PC-3 (cell line): ENCODE data around the gene SRCAP. TPM values are rescaled to one million over a fixed set of nuclear protein-coding genes. Genes with fewer than 3 reads are reported as not detected.
A peak's percentile ranks its signal among the peaks of the same experiment; 100 is the strongest.

Experiments
- ATAC-seq: fragments of 200-7000 bp; cut with Tn5 transposase; 2 replicates; pipeline ENCODE4 v1.9.1; 2020; ENCODE audit warnings: mild to moderate bottlenecking, moderate library complexity
- Bru-seq: library from RNA; stranded (reverse); fragments of 400-500 nt; gene quantifications from one replicate; lab custom pipeline; 2021; lab: Mats Ljungman, UMichigan
- BruChase-seq, 2 experiments: library from RNA; stranded (reverse); fragments of 400-500 nt; gene quantifications; one replicate each; lab custom pipeline; 2021; lab: Mats Ljungman, UMichigan
- BruUV-seq: library from RNA; stranded (reverse); fragments of 400-500 nt; replicated peaks from 2 replicates; lab custom pipeline; 2021; lab: Mats Ljungman, UMichigan
- CTCF ChIA-PET: fragments of 300-600 bp; sonication (Branson Sonifier 250); formaldehyde crosslinking; loops from one replicate; lab custom pipeline; 2022; ENCODE audit warnings: antibody characterized with exemption; lab: Charles Lee
- POLR2A ChIA-PET: fragments of 300-600 bp; sonication (Branson Sonifier 250); formaldehyde crosslinking; loops from one replicate; lab custom pipeline; 2022; ENCODE audit warnings: antibody characterized with exemption; ENCODE audit not compliant: unreplicated experiment; lab: Charles Lee
- DNase-seq: peaks from one replicate; pipeline ENCODE4 v3.0.0-alpha.2; 2015
- H2AFZ ChIP-seq: fragments of 300-600 bp; sonication (generic); 2 replicates; pipeline ENCODE4 v1.6.0; 2016; ENCODE audit warnings: antibody characterized with exemption, low read length
- H3F3A ChIP-seq: fragments of 300-600 bp; sonication (generic); one replicate; pipeline ENCODE4 v1.6.0; 2017; ENCODE audit warnings: antibody characterized with exemption, low read length, control low read depth, mild to moderate bottlenecking; ENCODE audit not compliant: unreplicated experiment
- H3K27ac ChIP-seq: fragments of 300-600 bp; sonication (generic); 2 replicates; pipeline ENCODE4 v1.5.1; 2016; ENCODE audit warnings: mild to moderate bottlenecking, low read length
- H3K27me3 ChIP-seq: fragments of 300-600 bp; sonication (generic); 2 replicates; pipeline ENCODE4 v1.6.1; 2016; ENCODE audit warnings: low read length, mixed read lengths
- H3K36me3 ChIP-seq: fragments of 300-600 bp; sonication (generic); 2 replicates; pipeline ENCODE4 v1.6.1; 2016; ENCODE audit warnings: low read depth, mixed run types, low read length, mixed read lengths
- H3K4me1 ChIP-seq: fragments of 300-600 bp; sonication (generic); 2 replicates; pipeline ENCODE4 v1.5.1; 2016; ENCODE audit warnings: low read length; ENCODE audit not compliant: insufficient read depth
- H3K4me2 ChIP-seq: fragments of 300-600 bp; sonication (generic); 2 replicates; pipeline ENCODE4 v1.6.0; 2016; ENCODE audit warnings: low read length
- H3K4me3 ChIP-seq: fragments of 300-600 bp; sonication (generic); 2 replicates; pipeline ENCODE4 v1.5.1; 2016; ENCODE audit warnings: mild to moderate bottlenecking, low read length, mixed read lengths
- H3K79me2 ChIP-seq: fragments of 300-600 bp; sonication (generic); 2 replicates; pipeline ENCODE4 v1.6.1; 2017; ENCODE audit warnings: low read length, mixed read lengths
- H3K9ac ChIP-seq: fragments of 300-600 bp; sonication (generic); 2 replicates; pipeline ENCODE4 v1.6.0; 2016; ENCODE audit warnings: mild to moderate bottlenecking, low read length
- H3K9me2 ChIP-seq: fragments of 300-600 bp; sonication (generic); replicated peaks from 2 replicates; pipeline ENCODE4 v1.6.1; 2016; ENCODE audit warnings: mixed run types, low read length, mixed read lengths
- H3K9me3 ChIP-seq: fragments of 300-600 bp; sonication (generic); 2 replicates; pipeline ENCODE4 v1.6.1; 2016; ENCODE audit warnings: low read length, mixed read lengths
- H4K20me1 ChIP-seq: fragments of 300-600 bp; sonication (generic); 2 replicates; pipeline ENCODE4 v1.6.1; 2016; ENCODE audit warnings: low read length, mixed read lengths
- CTCF ChIP-seq: fragments of 300-600 bp; sonication (generic); conservative IDR thresholded peaks from 2 replicates; pipeline ENCODE4 v1.5.1; 2017; ENCODE audit warnings: antibody characterized with exemption, low read depth, mild to moderate bottlenecking, low read length
- EZH2 ChIP-seq: fragments of 300-600 bp; sonication (generic); IDR thresholded peaks from one replicate; pipeline ENCODE4 v1.6.1; 2017; ENCODE audit warnings: antibody characterized with exemption, mild to moderate bottlenecking, low read length; ENCODE audit not compliant: unreplicated experiment
- EZH2phosphoT487 ChIP-seq: fragments of 300-600 bp; sonication (generic); IDR thresholded peaks from 2 replicates; pipeline ENCODE4 v1.6.1; 2018; ENCODE audit warnings: mild to moderate bottlenecking, antibody characterized with exemption, low read length, borderline replicate concordance
- intact Hi-C: fragments of 100-400 bp; cut with micrococcal nuclease; formaldehyde crosslinking; loops from 2 replicates; pipeline ENCODE4 v1.9.0; 2023
- long read RNA-seq: library from polyadenylated mRNA; unstranded; transcript quantifications from one replicate; pipeline ENCODE4 v2.0.0, GENCODE V29; 2021; ENCODE audit not compliant: unreplicated experiment
- total RNA-seq: library from RNA; depleted of rRNA; stranded (reverse); fragments of >200 nt; gene quantifications from 2 replicates; pipeline ENCODE4 v1.2.3, GENCODE V29; 2014; rRNA removed

The SRCAP gene
- total RNA-seq (19.0 and 29.6 TPM in 2 replicates), Bru-seq, nascent RNA (percentile 84 among the genes with signal in this experiment), BruChase-seq, experiment 1, labeled RNA remaining after a 6-hour chase (percentile 89 among the genes with signal in this experiment), BruChase-seq, experiment 2, labeled RNA remaining after a 2-hour chase (percentile 86 among the genes with signal in this experiment)
- long read RNA-seq, partial matches to known transcripts = 27 of 28 reads
- long read RNA-seq, other reads (novel, unspliced or antisense) = 1 of 28 reads

DNA sequence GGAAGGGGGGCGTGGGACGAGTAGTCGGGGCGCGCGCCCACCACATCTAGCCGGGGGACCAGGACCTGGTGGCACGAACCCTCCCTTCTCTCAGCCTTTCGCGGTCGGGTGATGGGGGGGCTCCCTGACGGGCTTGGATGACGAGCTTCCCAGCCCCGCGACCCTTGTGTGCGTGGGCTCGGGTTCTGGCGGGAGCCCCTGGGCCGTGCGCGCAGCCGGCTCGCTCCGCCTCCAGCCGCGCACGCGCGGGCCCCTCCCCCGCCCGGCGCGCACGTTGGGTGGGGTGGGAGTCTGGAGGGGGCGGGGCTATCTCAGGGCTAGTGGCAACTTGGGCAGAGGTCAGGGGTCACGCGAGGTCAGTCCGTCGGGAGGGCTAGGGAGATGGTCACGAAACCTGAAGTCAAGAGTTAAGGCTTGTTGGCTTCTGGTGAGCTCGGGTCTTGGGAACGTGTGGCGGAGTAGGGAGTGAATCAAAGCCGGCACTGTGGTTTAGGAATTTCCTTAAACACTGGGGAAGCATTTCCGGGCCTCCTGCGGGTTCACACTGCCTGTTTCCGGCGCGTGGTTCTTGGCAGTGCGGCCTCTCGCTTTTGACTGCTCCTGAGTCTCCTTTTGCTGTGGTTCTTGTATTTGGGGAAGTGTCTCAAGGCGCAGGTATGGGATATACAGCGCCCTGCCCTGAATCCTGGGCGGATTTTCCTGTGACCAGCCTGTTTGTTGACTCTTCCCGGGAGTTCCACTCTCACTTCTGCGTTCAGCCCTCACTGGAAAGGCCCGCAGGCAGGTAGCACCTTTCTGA is at the start of gene SRCAP:
SRCAP (plus strand) TSS at position 356 of the 799 bp plus-strand sequence. CDS start 1,654 bp downstream, outside the sequence.
- H3K9ac ChIP-seq = peak within 1 kb of the TSS; percentile 100
- intact Hi-C loops = loop anchor here (1.0 kb wide), 2 partner anchors 41 kb away; partner anchors contain the start of gene FBRS

GRCh38 chr16:30649725-30650368 is 49.1 kb upstream of the SRCAP start:
- H3K4me3 ChIP-seq = peak overlapping the region; percentile 91; the same call in 1 of the 2 replicates
- H3K9me3 ChIP-seq = no peaks in the 10 kb centered on the region
- no peak overlapping the region for H3K27ac ChIP-seq
- TF ChIP-seq EZH2 = no peak
- no peak for TF ChIP-seq CTCF
- no peak for TF ChIP-seq EZH2phosphoT487
- H3F3A ChIP-seq = no peaks in the 10 kb centered on the region
- no peak overlapping the region for H3K9ac ChIP-seq
- intact Hi-C loops = loop anchor here (1.0 to 2.0 kb wide), 2 partner anchors 15 to 280 kb away; partner anchors contain the start of gene TBC1D10B
- DNase-seq (no peak), ATAC-seq (no peak)
- H2AFZ ChIP-seq = peak overlapping the region; percentile 97
- TSS peak; percentile 87 for BruUV-seq
- H3K36me3 ChIP-seq = no peaks in the 10 kb centered on the region
- H3K27me3 ChIP-seq = no peaks in the 10 kb centered on the region
- ChIA-PET CTCF (interaction anchor here (0.9 kb wide), 1 partner anchor 220 kb away, joined by 13 read pairs; the partner anchor contains the start of gene DCTPP1), POLR2A (interaction anchor here (0.5 to 0.6 kb wide), 3 partner anchors 35 to 200 kb away, joined by 3 to 11 read pairs (median 9); no protein-coding TSS in a partner anchor)
- no peaks in the 10 kb centered on the region for H4K20me1 ChIP-seq
- peaks cover 11% of the 10 kb centered on the region; the same call in 1 of the 2 replicates for H3K79me2 ChIP-seq
- H3K9me2 ChIP-seq = no peaks in the 10 kb centered on the region
- peak overlapping the region; percentile 33; the same call in 1 of the 2 replicates for H3K4me2 ChIP-seq
- H3K4me1 ChIP-seq = 0 out of 2 replicates have a peak, but pooled peaks cover 4% of the 10 kb centered on the region

More for the DNA sequence above, at the start of gene SRCAP:
- Histone ChIP-seq H3F3A (no peaks in the 10 kb centered on the region), H3K9me3 (no peaks in the 10 kb centered on the region), H3K4me3 (peak within 1 kb of the TSS; percentile 82), H2AFZ (peak within 1 kb of the TSS; percentile 94), H3K27ac (peak within 1 kb of the TSS; percentile 99), H3K4me2 (peak within 1 kb of the TSS; percentile 97), H3K4me1 (peaks cover 18% of the 10 kb centered on the region), H3K9me2 (no peaks in the 10 kb centered on the region), H3K36me3 (peaks cover 17% of the 10 kb centered on the region), H3K27me3 (no peaks in the 10 kb centered on the region), H3K79me2 (peaks cover 37% of the 10 kb centered on the region), H4K20me1 (0 out of 2 replicates have a peak, but pooled peaks cover 7% of the 10 kb centered on the region)
- DNase-seq = peak; percentile 78
- TSS peak; percentile 52 for BruUV-seq
- ChIA-PET CTCF (no interaction called here), POLR2A (no interaction called here)
- TF ChIP-seq EZH2 (no peak), CTCF (no peak), EZH2phosphoT487 (no peak)
- peak; percentile 45 for ATAC-seq
